Endothelial cell of umbilical vein (primary cell): ENCODE data around the gene IL16. TPM values are rescaled to one million over a fixed set of nuclear protein-coding genes. Genes with fewer than 3 reads are reported as not detected.

Experiments
- BruUV-seq: library from RNA; stranded (reverse); fragments of 400-500 nt; replicated peaks from 2 replicates; lab custom pipeline; 2021; lab: Mats Ljungman, UMichigan
- CTCF ChIA-PET: fragments of 300-600, 350-600 bp; sonication (Branson Sonifier 250); formaldehyde crosslinking; loops from one replicate; lab custom pipeline; 2021; ENCODE audit warnings: antibody characterized with exemption, inconsistent platforms; lab: Charles Lee
- POLR2A ChIA-PET: fragments of 300-600, 350-600 bp; sonication (Branson Sonifier 250); formaldehyde crosslinking; loops from one replicate; lab custom pipeline; 2021; ENCODE audit warnings: antibody characterized with exemption, inconsistent platforms; lab: Charles Lee
- DNase-seq: peaks from one replicate; pipeline ENCODE4 v3.0.0-alpha.2; 2011; ENCODE audit warnings: low read depth, low spot score
- FAIRE-seq: peaks from 2 replicates; lab custom pipeline; 2011; peaks lifted over from hg19 to GRCh38; lab: Jason Lieb, UNC
- H2AFZ ChIP-seq: 2 replicates; pipeline ENCODE4 v1.6.0; 2012; ENCODE audit warnings: low read depth, low read length, control low read depth, inconsistent platforms
- H3K27ac ChIP-seq: 2 replicates; pipeline ENCODE4 v1.5.1; 2011; ENCODE audit warnings: low read depth, mild to moderate bottlenecking, control low read depth, low read length, moderate library complexity; ENCODE audit not compliant: insufficient read depth
- H3K27me3 ChIP-seq, 2 experiments: 2 replicates each; pipeline versions ENCODE4 v1.6.0 to v1.6.1; 2011; ENCODE audit warnings: low read length in 2 of 2, mixed read lengths in 1 of 2; ENCODE audit not compliant: control insufficient read depth in 2 of 2, insufficient read depth in 2 of 2
- H3K36me3 ChIP-seq, 2 experiments: 2 replicates in 1 of 2; 3 replicates in 1 of 2; pipeline ENCODE4 v1.5.1; 2011; ENCODE audit warnings: low read length in 2 of 2, mild to moderate bottlenecking in 1 of 2, moderate library complexity in 1 of 2; ENCODE audit not compliant: control insufficient read depth in 2 of 2, insufficient read depth in 2 of 2; ENCODE audit errors: extremely low read depth in 1 of 2
- H3K4me1 ChIP-seq: 3 replicates; pipeline ENCODE4 v1.5.1; 2011; ENCODE audit warnings: mild to moderate bottlenecking, low read length; ENCODE audit not compliant: control insufficient read depth, insufficient read depth; ENCODE audit errors: extremely low read depth
- H3K4me2 ChIP-seq: 2 replicates; pipeline ENCODE4 v1.6.1; 2011; ENCODE audit warnings: low read length, control low read depth, mixed read lengths; ENCODE audit not compliant: insufficient read depth
- H3K4me3 ChIP-seq, 3 experiments: fragments of 200-600 bp in 1 of 3; sonication (generic), shearing (Covaris generic) in 1 of 3; replicated peaks in 1 of 3; 2 replicates each; pipeline ENCODE4 v1.5.1; 2011 to 2016; ENCODE audit warnings: control low read depth in 3 of 3, low read length in 3 of 3, mild to moderate bottlenecking in 2 of 3, inconsistent platforms in 1 of 3, low read depth in 1 of 3, moderate library complexity in 1 of 3; ENCODE audit not compliant: insufficient read depth in 1 of 3
- H3K79me2 ChIP-seq: 2 replicates; pipeline ENCODE4 v1.6.0; 2012; ENCODE audit warnings: low read length, inconsistent platforms; ENCODE audit not compliant: control insufficient read depth, insufficient read depth
- H3K9ac ChIP-seq: replicated peaks from 2 replicates; pipeline ENCODE3; 2011; ENCODE audit warnings: low read length, control low read depth; ENCODE audit not compliant: insufficient read depth; ENCODE audit errors: extremely low read depth
- H3K9me1 ChIP-seq: replicated peaks from 3 replicates; pipeline ENCODE4 v1.6.0; 2011; ENCODE audit warnings: mild to moderate bottlenecking, low read length; ENCODE audit not compliant: control insufficient read depth, insufficient read depth; ENCODE audit errors: extremely low read depth
- H3K9me3 ChIP-seq: replicated peaks from 2 replicates; pipeline ENCODE4 v1.5.1; 2012; ENCODE audit warnings: low read length, inconsistent platforms; ENCODE audit not compliant: control insufficient read depth, insufficient read depth
- H4K20me1 ChIP-seq: replicated peaks from 2 replicates; pipeline ENCODE3; 2011; ENCODE audit warnings: mild to moderate bottlenecking, low read length; ENCODE audit not compliant: control insufficient read depth, insufficient read depth; ENCODE audit errors: extremely low read depth
- EZH2 ChIP-seq: IDR thresholded peaks from 2 replicates; pipeline ENCODE4 v1.6.1; 2012; ENCODE audit warnings: borderline replicate concordance, low read depth, mild to moderate bottlenecking, moderate library complexity, low read length, inconsistent platforms; ENCODE audit not compliant: severe bottlenecking
- FOS ChIP-seq: IDR thresholded peaks from 2 replicates; pipeline ENCODE4 v1.6.1; 2011; ENCODE audit warnings: mild to moderate bottlenecking, low read length, moderate library complexity, borderline replicate concordance; ENCODE audit not compliant: insufficient read depth
- MYC ChIP-seq: IDR thresholded peaks from one replicate; pipeline ENCODE4 v1.6.1; 2011; ENCODE audit warnings: mild to moderate bottlenecking, low read depth, low read length
- POLR2A ChIP-seq: IDR thresholded peaks from 2 replicates; pipeline ENCODE4 v1.6.1; 2012; ENCODE audit warnings: low read depth, mild to moderate bottlenecking, control low read depth, low read length
- POLR2AphosphoS5 ChIP-seq: IDR thresholded peaks from 2 replicates; pipeline ENCODE4 v1.6.1; 2012; ENCODE audit warnings: low read depth, mild to moderate bottlenecking, control low read depth, low read length, moderate library complexity; ENCODE audit not compliant: insufficient read depth
- dilution Hi-C: fragments of 300-500 bp; cut with MboI; formaldehyde crosslinking; loops from one replicate; pipeline ENCODE4 v1.15.0; 2019; ENCODE audit warnings: low sequenced_read_pairs; ENCODE audit not compliant: extremely low pct_ligation_motif_present
- intact Hi-C: fragments of 100-400 bp; cut with micrococcal nuclease; formaldehyde crosslinking; loops from one replicate; pipeline ENCODE4 v1.10.0; 2022
- polyA plus RNA-seq, 4 experiments: library from polyadenylated mRNA; depleted of rRNA in 3 of 4; stranded (reverse) in 3 of 4; unstranded in 1 of 4; fragments of >200 nt; gene quantifications; 2 replicates each; pipeline versions ENCODE4 v1.2.1 to v1.2.3, GENCODE V29; 2011 to 2012; ENCODE audit warnings: missing spikeins in 1 of 4
- total RNA-seq: library from RNA; stranded (reverse); gene quantifications from 2 replicates; pipeline ENCODE4 v1.2.3, GENCODE V29; 2021
- TF ChIP-seq, protein P1 (sequence below): IDR thresholded peaks from 2 replicates; pipeline ENCODE4 v1.6.1; 2011; ENCODE audit not compliant: insufficient read depth, insufficient read length

The IL16 gene
- total and polyA plus RNA-seq, 2 donors (not counting 3 experiments of a cell fraction or from before 2014, with no cell fraction given): 0.29 to 2.1 TPM

DNA sequence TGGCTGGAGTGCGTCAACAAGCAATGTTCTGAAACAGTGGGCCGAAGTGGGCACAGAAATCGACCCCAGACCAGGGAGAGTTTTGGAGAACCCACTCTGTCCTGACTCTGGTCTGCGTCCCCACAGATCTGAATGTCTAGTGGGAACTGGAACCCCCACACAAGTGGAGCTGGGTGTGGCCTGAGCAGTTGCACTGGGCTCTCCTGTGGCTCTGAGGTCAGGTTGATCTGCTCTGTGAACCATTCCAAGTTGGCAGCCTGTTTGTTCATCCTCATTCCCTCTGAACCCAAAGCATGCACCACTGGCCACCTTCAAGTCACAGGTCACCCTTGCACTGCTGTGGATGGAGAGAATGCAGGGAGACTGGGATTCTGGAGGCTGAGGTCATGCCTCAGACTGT lies 66.8 kb downstream of the IL16 start:
- Histone ChIP-seq H3K79me2 (no peaks in the 10 kb centered on the region), H3K4me1 (peaks cover 5% of the 10 kb centered on the region), H3K9ac (no peak overlapping the region), H3K9me1 (no peaks in the 10 kb centered on the region), H3K4me2 (no peak overlapping the region), H3K9me3 (no peaks in the 10 kb centered on the region), H3K36me3 (no peaks in the 10 kb centered on the region), H3K27ac (no peak overlapping the region), H3K27me3 (peaks cover 0 to 2% of the 10 kb centered on the region in 2 experiments), H4K20me1 (no peaks in the 10 kb centered on the region), H3K4me3 (no peak overlapping the region), H2AFZ (no peak overlapping the region)
- ChIA-PET CTCF (interaction anchor here (0.9 to 2.0 kb wide), 7 partner anchors 11 to 487 kb away, joined by 3 to 24 read pairs (median 3); no protein-coding TSS in a partner anchor), POLR2A (no interaction called here)
- TF ChIP-seq FOS (no peak), POLR2AphosphoS5 (no peak), MYC (no peak), POLR2A (no peak)
- no peak for DNase-seq
- FAIRE-seq: no peak
- intact Hi-C loops (loop anchor here (1.0 kb wide), 1 partner anchor 807 kb away; no protein-coding TSS in a partner anchor), dilution Hi-C loops (no loop called here)
- BruUV-seq: no TSS peak

DNA sequence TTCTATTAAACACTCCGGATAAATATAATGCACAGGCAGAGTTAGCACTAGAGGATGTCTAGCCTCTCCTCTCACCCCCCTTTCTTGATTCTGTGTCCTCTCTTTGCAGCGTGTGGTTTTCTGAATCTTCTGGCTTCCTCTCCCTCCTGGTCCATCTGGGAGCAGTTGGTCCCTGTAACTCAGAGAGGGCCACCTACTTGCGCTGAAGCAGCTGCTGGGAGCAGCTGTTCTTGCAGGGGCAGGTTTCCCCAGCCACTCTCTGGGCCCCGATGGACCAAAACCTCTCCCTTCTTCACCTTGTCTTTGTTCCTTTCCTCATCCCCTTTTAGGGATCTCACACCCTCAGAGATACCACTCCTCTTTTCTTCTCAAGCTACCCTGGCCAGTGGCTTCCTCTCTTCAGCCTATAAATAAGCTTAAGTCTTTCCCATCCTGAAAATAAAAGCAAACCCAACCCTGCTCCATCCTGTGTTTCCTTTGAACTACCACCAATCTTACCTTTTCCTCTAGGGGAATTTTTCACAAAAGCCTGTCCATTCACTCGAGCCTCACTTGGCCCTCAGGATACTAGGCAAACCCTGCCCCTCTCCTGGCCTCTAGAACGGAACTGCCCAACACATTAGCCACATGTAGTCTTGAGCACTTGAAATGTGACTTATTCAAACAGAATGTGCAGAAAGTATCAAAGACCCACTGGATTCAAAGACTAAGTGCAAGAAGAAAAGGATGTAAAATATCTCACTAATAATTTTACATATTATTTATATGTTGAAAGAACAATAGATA lies 67.6 kb downstream of the IL16 start:
- no peaks in the 10 kb centered on the region for H3K36me3 ChIP-seq
- H3K4me2 ChIP-seq: no peak overlapping the region
- peaks cover 0 to 1% of the 10 kb centered on the region in 2 experiments for H3K27me3 ChIP-seq
- H4K20me1 ChIP-seq: no peaks in the 10 kb centered on the region
- H3K4me3 ChIP-seq: no peak overlapping the region
- TF ChIP-seq, protein P1, sequence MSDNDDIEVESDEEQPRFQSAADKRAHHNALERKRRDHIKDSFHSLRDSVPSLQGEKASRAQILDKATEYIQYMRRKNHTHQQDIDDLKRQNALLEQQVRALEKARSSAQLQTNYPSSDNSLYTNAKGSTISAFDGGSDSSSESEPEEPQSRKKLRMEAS: no peak
- TF ChIP-seq FOS (no peak), EZH2 (no peak)
- intact Hi-C loops: no loop called here
- dilution Hi-C loops: no loop called here
- peaks cover 5% of the 10 kb centered on the region for H3K4me1 ChIP-seq
- H2AFZ ChIP-seq: no peak overlapping the region
- ChIA-PET CTCF (interaction anchor here (0.9 to 5.7 kb wide), 8 partner anchors 29 to 288 kb away, joined by 3 to 472 read pairs (median 35); no protein-coding TSS in a partner anchor), POLR2A (no interaction called here)
- H3K79me2 ChIP-seq: no peaks in the 10 kb centered on the region
- no peak for DNase-seq
- H3K9me3 ChIP-seq: no peaks in the 10 kb centered on the region
- no peak overlapping the region for H3K27ac ChIP-seq
- no peaks in the 10 kb centered on the region for H3K9me1 ChIP-seq
- no peak overlapping the region for H3K9ac ChIP-seq
- no peak for FAIRE-seq
- no TSS peak for BruUV-seq
